Stomach (tissue), 4 donors: Measurements from ENCODE around the gene TMPRSS3.

Experiments
- POLR2A ChIP-seq, 4 donors: fragments of 450-650 bp; IDR thresholded peaks; one replicate each; pipeline ENCODE4 v1.6.1; 2016; ENCODE audit warnings: antibody characterized with exemption in 4 of 4, control low read depth in 2 of 4, mild to moderate bottlenecking in 1 of 4, moderate library complexity in 1 of 4
- POLR2AphosphoS5 ChIP-seq, 3 donors: sonication (generic); formaldehyde crosslinking; IDR thresholded peaks; one replicate each; pipeline ENCODE4 v1.6.1; 2016; ENCODE audit warnings: antibody characterized with exemption in 3 of 3
- TF ChIP-seq, protein P1 (sequence below), 7 experiments: fragments of 450-650 bp in 4 of 7; fragments of 200-600 bp in 3 of 7; sonication (generic) in 3 of 7; IDR thresholded peaks; one replicate each; pipeline ENCODE4 v1.5.1; 2016 to 2019; ENCODE audit warnings: antibody characterized with exemption in 7 of 7, control low read depth in 2 of 7, mild to moderate bottlenecking in 1 of 7

DNA sequence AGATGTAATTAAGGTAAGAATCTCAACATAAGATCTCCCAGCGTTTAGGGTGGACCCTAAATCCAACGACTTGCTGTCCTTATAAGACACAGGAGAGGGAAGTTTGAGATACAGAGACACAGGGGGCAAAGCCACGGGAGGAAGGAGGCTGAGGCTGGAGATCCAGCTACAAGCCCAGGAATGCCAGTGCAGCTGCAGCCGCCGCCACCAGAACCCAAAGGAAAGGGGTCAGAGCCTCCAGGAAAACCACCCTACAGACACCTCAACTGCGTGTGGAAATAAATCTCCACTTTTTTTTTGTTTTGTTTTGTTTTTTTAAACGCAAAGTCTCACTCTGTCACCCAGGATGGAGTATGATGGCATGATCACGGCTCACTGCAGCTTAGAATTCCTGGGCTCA is 17.4 kb downstream of the TMPRSS3 start:
- TF ChIP-seq POLR2A (IDR thresholded peaks at IDR 0.05) (no peak), POLR2AphosphoS5 (IDR thresholded peaks at IDR 0.05) (no peak)
- TF ChIP-seq, protein P1, sequence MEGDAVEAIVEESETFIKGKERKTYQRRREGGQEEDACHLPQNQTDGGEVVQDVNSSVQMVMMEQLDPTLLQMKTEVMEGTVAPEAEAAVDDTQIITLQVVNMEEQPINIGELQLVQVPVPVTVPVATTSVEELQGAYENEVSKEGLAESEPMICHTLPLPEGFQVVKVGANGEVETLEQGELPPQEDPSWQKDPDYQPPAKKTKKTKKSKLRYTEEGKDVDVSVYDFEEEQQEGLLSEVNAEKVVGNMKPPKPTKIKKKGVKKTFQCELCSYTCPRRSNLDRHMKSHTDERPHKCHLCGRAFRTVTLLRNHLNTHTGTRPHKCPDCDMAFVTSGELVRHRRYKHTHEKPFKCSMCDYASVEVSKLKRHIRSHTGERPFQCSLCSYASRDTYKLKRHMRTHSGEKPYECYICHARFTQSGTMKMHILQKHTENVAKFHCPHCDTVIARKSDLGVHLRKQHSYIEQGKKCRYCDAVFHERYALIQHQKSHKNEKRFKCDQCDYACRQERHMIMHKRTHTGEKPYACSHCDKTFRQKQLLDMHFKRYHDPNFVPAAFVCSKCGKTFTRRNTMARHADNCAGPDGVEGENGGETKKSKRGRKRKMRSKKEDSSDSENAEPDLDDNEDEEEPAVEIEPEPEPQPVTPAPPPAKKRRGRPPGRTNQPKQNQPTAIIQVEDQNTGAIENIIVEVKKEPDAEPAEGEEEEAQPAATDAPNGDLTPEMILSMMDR (IDR thresholded peaks at IDR 0.05): no peak
